RWPE1 (cell line): ENCODE data around the gene CHSY1.

Experiments used
- CTCF ChIA-PET: fragments of 350-600 bp; sonication (Branson Sonifier 250); formaldehyde crosslinking; extraction: SDS; loops from one replicate; lab custom pipeline; 2021; lab: Yijun Ruan, JAX
- POLR2A ChIA-PET: fragments of 400-600 bp; formaldehyde crosslinking; extraction: SDS; loops from one replicate; lab custom pipeline; 2020; ENCODE audit warnings: antibody characterized with exemption; ENCODE audit not compliant: low non-redundant PET; lab: Yijun Ruan, JAX
- DNase-seq: peaks from one replicate; pipeline ENCODE4 v3.0.0; 2012; ENCODE audit warnings: low spot score
- H3K27ac ChIP-seq: fragments of 450-650 bp; 2 replicates; pipeline ENCODE4 v1.5.1; 2017
- TF ChIP-seq, protein P1 (sequence below): fragments of 450-650 bp; conservative IDR thresholded peaks from 2 replicates; pipeline ENCODE4 v1.5.1; 2017; ENCODE audit warnings: low read depth, mild to moderate bottlenecking

Gene CHSY1

GRCh38 chr15:101255051-101255395 is 3.2 kb upstream of the CHSY1 start:
- TF ChIP-seq, protein P1, sequence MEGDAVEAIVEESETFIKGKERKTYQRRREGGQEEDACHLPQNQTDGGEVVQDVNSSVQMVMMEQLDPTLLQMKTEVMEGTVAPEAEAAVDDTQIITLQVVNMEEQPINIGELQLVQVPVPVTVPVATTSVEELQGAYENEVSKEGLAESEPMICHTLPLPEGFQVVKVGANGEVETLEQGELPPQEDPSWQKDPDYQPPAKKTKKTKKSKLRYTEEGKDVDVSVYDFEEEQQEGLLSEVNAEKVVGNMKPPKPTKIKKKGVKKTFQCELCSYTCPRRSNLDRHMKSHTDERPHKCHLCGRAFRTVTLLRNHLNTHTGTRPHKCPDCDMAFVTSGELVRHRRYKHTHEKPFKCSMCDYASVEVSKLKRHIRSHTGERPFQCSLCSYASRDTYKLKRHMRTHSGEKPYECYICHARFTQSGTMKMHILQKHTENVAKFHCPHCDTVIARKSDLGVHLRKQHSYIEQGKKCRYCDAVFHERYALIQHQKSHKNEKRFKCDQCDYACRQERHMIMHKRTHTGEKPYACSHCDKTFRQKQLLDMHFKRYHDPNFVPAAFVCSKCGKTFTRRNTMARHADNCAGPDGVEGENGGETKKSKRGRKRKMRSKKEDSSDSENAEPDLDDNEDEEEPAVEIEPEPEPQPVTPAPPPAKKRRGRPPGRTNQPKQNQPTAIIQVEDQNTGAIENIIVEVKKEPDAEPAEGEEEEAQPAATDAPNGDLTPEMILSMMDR, result no peak
- DNase-seq, result no peak
- H3K27ac ChIP-seq, result no peak overlapping the region
- POLR2A ChIA-PET, result no interaction called here
- CTCF ChIA-PET, result interaction anchor here (0.6 to 1.5 kb wide), 3 partner anchors 167 to 246 kb away, joined by 3 to 6 read pairs (median 5); no protein-coding TSS in a partner anchor

GRCh38 chr15:101254157-101255050 is 2.6 kb upstream of the CHSY1 start:
- CTCF ChIA-PET, result interaction anchor here (0.6 to 1.5 kb wide), 3 partner anchors 166 to 246 kb away, joined by 3 to 6 read pairs (median 5); no protein-coding TSS in a partner anchor
- H3K27ac ChIP-seq, result peak overlapping the region; percentile 7; the same call in 1 of the 2 replicates
- TF ChIP-seq, protein P1, result no peak
- POLR2A ChIA-PET, result no interaction called here
- no peak for DNase-seq

GRCh38 chr15:101252836-101253235 is 988 bp upstream of the CHSY1 start:
- H3K27ac ChIP-seq, result no peak overlapping the region
- DNase-seq, result no peak
- TF ChIP-seq, protein P1, result no peak
- ChIA-PET POLR2A (no interaction called here), CTCF (interaction anchor here (0.9 to 1.2 kb wide), 3 partner anchors 143 to 244 kb away, joined by 3 to 4 read pairs (median 4); no protein-coding TSS in a partner anchor)

DNA sequence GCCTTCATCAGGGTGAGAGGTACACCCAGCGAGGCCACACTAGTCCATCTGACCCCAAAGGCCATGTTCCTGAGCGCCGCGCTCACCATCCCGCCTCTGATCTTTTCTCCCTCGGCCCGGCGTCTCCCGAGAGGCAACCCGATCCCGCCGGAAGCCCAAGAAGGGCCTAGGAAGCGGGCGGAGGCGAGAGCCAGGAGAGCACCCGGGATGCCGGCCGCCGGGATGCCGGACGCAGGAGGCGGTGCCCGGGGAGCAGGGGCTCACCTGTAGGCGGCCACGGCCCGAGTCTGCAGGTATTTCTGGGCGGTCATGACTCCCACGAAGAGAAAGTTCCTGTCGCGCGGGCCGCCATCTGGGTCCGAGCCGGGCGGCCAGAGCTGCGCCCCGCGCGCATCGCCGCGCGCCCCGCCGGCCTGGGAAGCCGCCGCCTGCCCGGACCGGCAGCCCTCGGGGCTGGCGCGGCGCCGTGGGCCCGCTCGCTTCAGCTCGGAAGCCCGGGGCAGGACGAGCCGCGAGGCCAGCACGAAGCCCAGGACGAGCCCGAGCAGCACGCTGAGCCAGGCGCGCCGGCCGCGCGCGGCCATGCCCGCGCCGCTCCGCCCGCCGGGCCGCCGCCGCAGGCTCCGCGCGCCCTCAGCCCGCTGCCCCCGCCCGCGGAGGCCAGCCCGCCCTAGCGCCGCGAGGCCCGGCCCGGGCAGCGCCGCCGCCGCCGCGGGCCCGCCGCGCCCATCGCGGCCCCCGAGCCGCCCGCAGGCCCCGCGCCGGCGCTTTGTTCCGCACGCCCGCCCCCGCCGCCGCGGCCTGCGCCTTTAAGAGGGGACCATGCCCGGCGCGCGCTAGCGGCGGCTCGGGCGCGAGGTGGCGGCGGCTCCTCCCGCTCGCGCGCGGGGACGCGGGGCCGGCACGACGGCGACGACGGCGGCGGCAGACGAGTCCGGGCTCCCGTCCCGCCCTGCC is 697 bp downstream of the CHSY1 start:
- CTCF ChIA-PET, result interaction anchor here (0.6 to 1.2 kb wide), 8 partner anchors 50 to 378 kb away, joined by 3 to 7 read pairs (median 4); no protein-coding TSS in a partner anchor
- DNase-seq, result peak; percentile 59
- POLR2A ChIA-PET, result interaction anchor here (0.6 to 0.7 kb wide), 2 partner anchors 31 to 101 kb away, joined by 3 to 5 read pairs; no protein-coding TSS in a partner anchor
- TF ChIP-seq, protein P1, result no peak
- peak overlapping the region; percentile 89 for H3K27ac ChIP-seq

DNA sequence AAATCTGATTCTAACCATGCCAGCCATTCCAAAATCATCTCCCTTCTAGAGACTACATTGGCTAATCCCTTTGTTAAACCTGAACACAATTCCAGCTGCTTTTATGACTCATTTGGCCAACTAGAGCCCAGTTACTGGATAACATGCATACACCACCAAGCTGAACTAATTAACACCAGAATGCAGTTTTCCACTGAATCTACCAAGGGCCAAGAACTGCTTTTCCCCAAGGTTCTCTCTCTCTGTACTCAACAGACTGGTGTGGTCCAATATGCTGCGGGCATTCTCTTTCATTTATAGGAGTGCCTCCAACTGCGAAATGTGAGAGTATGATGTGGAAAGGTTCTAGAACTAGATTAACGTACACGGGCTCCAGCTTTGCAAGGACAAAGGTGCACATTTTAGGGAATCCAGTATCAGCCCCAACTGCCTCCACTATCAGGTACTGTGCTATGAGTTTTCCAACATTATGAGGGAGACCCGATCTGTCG is 1.5 kb downstream of the CHSY1 start:
- TF ChIP-seq, protein P1, result no peak
- H3K27ac ChIP-seq, result peak overlapping the region; percentile 89
- CTCF ChIA-PET, result interaction anchor here (0.6 to 1.2 kb wide), 4 partner anchors 37 to 242 kb away, joined by 3 to 7 read pairs (median 4); no protein-coding TSS in a partner anchor
- POLR2A ChIA-PET, result no interaction called here
- DNase-seq, result peak; percentile 77

GRCh38 chr15:101248274-101248673 is 3.6 kb downstream of the CHSY1 start:
- peak overlapping the region; percentile 50 for H3K27ac ChIP-seq
- TF ChIP-seq, protein P1, result no peak

More at GRCh38 chr15:101248274-101248673, 3.6 kb downstream of the CHSY1 start:
- ChIA-PET CTCF (interaction anchor here (0.9 to 1.0 kb wide), 2 partner anchors 240 kb away, joined by 3 to 4 read pairs; no protein-coding TSS in a partner anchor), POLR2A (no interaction called here)
- no peak for DNase-seq
